ENCODE results near the gene ABCD1. TPM values are rescaled to one million over a fixed set of nuclear protein-coding genes. Genes with fewer than 3 reads are reported as not detected.

Gene ABCD1
- total RNA-seq, 1 donor from 2014 or later, result 20.3 TPM

DNA sequence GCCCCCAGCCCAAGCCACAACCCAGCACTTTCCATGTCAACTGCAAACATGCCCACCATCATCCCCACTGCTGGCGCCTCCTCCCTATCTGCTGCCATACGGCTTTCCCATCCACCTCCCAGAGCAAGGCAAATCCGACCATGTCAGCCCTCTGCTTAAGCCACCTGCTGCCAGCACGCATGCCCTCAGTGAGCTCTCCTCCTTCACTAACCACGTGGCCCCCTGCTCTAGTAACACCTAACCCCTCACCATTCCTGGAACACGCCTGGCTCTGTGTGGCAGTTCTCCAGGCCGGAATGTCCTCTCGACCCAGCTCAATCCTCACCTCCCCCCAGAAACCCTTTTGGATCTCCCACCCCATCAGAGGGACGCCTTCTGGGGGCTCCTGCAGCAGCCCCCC, 17.9 kb upstream of the ABCD1 start:
- Mint-ChIP-seq H3K27me3 (ENCODE audit: low read depth) (no peaks in the 10 kb centered on the region), H3K36me3 (ENCODE audit: low read depth) (peaks cover 2% of the 10 kb centered on the region), H3K4me1 (ENCODE audit: low read depth) (peaks cover 20% of the 10 kb centered on the region)

DNA sequence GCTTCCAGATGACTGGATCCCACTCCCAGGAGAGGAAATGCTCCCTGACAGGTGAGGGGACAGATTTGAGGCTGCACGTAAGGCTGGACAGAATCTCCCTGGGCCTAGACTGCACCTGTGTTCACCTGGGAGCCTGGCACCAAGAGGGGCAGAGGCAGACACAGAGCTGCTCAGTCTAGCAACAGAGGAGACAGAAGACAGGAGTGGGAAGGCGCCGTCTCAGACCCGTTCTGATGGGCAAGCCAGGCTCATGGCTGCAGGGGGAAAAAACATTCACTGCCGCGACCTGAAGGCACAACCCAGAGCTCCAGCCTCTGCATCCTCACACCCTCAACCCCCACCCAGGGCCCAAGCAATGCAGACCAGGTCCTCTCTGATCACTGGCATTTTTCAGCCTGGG, 17.2 kb upstream of the ABCD1 start:
- TF ChIP-seq, protein P1, sequence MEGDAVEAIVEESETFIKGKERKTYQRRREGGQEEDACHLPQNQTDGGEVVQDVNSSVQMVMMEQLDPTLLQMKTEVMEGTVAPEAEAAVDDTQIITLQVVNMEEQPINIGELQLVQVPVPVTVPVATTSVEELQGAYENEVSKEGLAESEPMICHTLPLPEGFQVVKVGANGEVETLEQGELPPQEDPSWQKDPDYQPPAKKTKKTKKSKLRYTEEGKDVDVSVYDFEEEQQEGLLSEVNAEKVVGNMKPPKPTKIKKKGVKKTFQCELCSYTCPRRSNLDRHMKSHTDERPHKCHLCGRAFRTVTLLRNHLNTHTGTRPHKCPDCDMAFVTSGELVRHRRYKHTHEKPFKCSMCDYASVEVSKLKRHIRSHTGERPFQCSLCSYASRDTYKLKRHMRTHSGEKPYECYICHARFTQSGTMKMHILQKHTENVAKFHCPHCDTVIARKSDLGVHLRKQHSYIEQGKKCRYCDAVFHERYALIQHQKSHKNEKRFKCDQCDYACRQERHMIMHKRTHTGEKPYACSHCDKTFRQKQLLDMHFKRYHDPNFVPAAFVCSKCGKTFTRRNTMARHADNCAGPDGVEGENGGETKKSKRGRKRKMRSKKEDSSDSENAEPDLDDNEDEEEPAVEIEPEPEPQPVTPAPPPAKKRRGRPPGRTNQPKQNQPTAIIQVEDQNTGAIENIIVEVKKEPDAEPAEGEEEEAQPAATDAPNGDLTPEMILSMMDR (IDR thresholded peaks at IDR 0.05), result no peak
- Mint-ChIP-seq H3K27ac (ENCODE audit: unreplicated experiment) (no peak overlapping the region), H3K9me3 (ENCODE audit: low read depth) (peaks cover 9% of the 10 kb centered on the region), H3K36me3 (ENCODE audit: low read depth) (peaks cover 2% of the 10 kb centered on the region), H3K27me3 (ENCODE audit: low read depth) (no peaks in the 10 kb centered on the region), H3K4me1 (ENCODE audit: low read depth) (peaks cover 20% of the 10 kb centered on the region), H3K4me3 (ENCODE audit: unreplicated experiment) (no peak overlapping the region)
- DNase-seq (ENCODE audit: low spot score), result no peak

More for the DNA sequence above, 17.9 kb upstream of the ABCD1 start:
- Mint-ChIP-seq H3K27ac (ENCODE audit: unreplicated experiment) (no peak overlapping the region), H3K9me3 (ENCODE audit: low read depth) (peaks cover 9% of the 10 kb centered on the region), H3K4me3 (ENCODE audit: unreplicated experiment) (no peak overlapping the region)
- DNase-seq (ENCODE audit: low spot score), result no peak
- TF ChIP-seq, protein P1 (IDR thresholded peaks at IDR 0.05), result no peak

DNA sequence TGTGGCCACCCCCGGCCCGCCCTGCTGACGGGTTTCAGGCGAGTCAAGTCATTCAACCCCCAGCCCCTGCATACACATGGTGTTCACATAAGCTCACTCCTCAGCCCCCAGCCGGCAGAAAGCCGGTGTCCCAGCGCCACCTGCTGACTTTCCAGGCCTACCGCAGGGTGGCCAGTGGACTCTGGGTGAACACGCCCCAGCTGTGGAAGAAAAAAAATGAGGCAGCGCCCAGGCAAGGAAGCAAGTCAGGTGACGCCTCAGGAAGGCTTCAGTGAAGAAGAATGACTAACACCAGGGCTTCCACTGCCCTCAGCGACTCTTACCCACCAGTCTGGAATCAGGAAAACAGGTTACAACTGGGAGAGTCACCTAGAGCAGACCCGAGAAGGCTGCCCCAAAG, 16.2 kb upstream of the ABCD1 start:
- DNase-seq (ENCODE audit: low spot score), result no peak
- H3K4me3 Mint-ChIP-seq (ENCODE audit: unreplicated experiment), result no peak overlapping the region
- peaks cover 9% of the 10 kb centered on the region for H3K9me3 Mint-ChIP-seq (ENCODE audit: low read depth)
- peaks cover 20% of the 10 kb centered on the region for H3K4me1 Mint-ChIP-seq (ENCODE audit: low read depth)
- H3K36me3 Mint-ChIP-seq (ENCODE audit: low read depth), result peaks cover 5% of the 10 kb centered on the region
- peak overlapping the region; percentile 49 for H3K27ac Mint-ChIP-seq (ENCODE audit: unreplicated experiment)
- no peaks in the 10 kb centered on the region for H3K27me3 Mint-ChIP-seq (ENCODE audit: low read depth)
- TF ChIP-seq, protein P1 (IDR thresholded peaks at IDR 0.05), result peak; percentile 81

DNA sequence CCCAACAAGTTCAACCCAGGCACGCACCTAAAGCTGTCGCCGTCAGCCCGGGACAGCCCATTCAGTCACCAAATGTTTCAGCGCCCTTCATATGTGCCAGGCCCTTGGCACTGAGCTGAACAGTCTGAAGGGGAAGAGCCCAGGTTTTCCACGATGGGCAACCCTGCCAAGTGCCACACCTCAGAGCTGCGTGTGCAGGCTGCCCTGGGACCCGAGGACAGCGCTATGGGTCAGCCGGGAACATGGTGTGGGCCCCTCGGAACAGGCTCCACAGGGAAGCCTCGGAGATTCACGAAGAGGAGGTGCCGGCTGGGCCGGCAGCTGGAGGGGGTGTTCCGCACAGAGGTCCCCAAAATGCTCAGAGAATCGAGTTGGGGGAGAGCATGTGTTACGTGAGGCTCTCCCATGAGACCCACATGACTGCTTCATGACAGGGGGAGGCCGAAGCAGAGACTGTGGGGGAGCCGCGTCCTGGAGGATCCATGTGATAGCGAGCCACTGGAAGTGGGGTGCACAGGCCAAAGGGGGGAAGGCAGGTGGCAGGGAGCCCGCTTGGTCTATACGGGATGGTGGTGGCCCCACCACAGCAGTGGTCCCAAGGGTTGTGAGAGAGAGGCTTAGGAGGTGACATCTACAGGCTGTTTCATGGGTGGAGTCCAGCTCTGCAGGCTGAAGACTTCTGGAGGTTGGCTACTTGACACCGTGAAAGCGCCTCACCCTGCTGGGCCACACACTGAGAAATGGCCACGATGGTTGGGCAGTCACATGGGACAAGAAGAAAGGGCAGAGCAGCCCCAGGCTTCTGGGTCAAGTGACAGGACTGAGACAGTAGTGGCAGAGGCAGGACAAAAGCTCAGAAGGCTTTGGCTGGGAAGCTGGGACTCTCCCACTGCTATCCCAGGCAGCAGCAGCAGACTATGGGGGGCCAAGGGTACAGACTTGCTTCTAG, 14.7 kb upstream of the ABCD1 start:
- Mint-ChIP-seq H3K4me1 (ENCODE audit: low read depth) (peaks cover 20% of the 10 kb centered on the region), H3K27me3 (ENCODE audit: low read depth) (no peaks in the 10 kb centered on the region), H3K9me3 (ENCODE audit: low read depth) (peaks cover 9% of the 10 kb centered on the region), H3K27ac (ENCODE audit: unreplicated experiment) (no peak overlapping the region), H3K4me3 (ENCODE audit: unreplicated experiment) (no peak overlapping the region), H3K36me3 (ENCODE audit: low read depth) (peaks cover 6% of the 10 kb centered on the region)
- no peak for DNase-seq (ENCODE audit: low spot score)
- TF ChIP-seq, protein P1 (IDR thresholded peaks at IDR 0.05), result no peak

DNA sequence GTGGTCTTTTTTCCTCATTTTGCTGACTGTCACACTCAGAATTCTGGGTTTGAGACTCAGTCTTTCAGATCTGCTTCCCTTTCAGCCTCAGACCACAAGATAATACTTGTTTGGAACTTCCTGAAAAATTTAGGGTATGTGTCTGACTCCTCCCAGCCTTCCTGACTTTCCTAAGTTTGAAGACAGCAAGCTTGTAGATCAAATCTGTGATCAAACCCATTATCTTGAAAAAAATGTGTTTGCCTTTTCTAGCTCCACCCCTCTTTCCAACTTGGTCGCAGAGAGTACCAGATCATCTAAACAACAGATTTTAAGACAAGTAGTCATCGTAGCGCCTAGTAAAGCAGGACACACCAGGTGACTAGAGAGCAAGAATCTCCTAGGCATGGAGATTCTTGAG, 10.4 kb upstream of the ABCD1 start:
- Mint-ChIP-seq H3K9me3 (ENCODE audit: low read depth) (peaks cover 2% of the 10 kb centered on the region), H3K4me3 (ENCODE audit: unreplicated experiment) (no peak overlapping the region), H3K4me1 (ENCODE audit: low read depth) (no peaks in the 10 kb centered on the region), H3K27ac (ENCODE audit: unreplicated experiment) (no peak overlapping the region), H3K27me3 (ENCODE audit: low read depth) (no peaks in the 10 kb centered on the region), H3K36me3 (ENCODE audit: low read depth) (peaks cover 6% of the 10 kb centered on the region)
- TF ChIP-seq, protein P1 (IDR thresholded peaks at IDR 0.05), result no peak
- no peak for DNase-seq (ENCODE audit: low spot score)
